B cell (primary cell): ENCODE measurements around the gene CCL15.

Experiments
- CTCF ChIP-seq: fragments of 200-600 bp; IDR thresholded peaks from one replicate; pipeline ENCODE4 v1.8.0; 2022; ENCODE audit warnings: antibody characterized with exemption, mild to moderate bottlenecking
- EZH2 ChIP-seq: IDR thresholded peaks from 2 replicates; pipeline ENCODE4 v1.6.1; 2012; ENCODE audit warnings: borderline replicate concordance, low read depth, mild to moderate bottlenecking, moderate library complexity, low read length; ENCODE audit not compliant: insufficient read depth, poor library complexity, severe bottlenecking

GRCh38 chr17:35968520-35969054 is 32.8 kb downstream of the CCL15 start:
- no peak for TF ChIP-seq CTCF
- TF ChIP-seq EZH2: no peak
